ENCODE measurements around the gene RBMS2.
"Not testable (repeated sequence)": the region's sequence is repeated elsewhere in the genome, so short reads cannot be mapped to it uniquely, and the experiment has no call there.

DNA sequence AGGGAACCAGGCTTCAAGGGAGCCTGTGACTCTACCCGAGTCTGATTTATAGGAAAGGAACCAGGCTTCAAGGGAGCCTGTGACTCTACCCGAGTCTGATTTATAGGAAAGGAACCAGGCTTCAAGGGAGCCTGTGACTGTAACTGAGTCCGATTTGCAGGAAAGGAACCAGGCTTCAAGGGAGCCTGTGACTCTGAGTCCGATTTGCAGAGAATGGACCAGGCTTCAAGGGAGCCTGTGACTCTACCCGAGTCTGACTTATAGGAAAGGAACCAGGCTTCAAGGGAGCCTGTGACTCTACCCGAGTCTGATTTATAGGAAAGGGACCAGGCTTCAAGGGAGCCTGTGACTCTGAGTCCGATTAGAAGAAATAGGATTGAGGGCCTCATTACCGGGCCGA is 22.2 kb upstream of the RBMS2 start:
- TF ChIP-seq HOXB13 (CRISPR knock-in tag; IDR thresholded peaks at IDR 0.05; ENCODE audit: low read depth); SMC3 (IDR thresholded peaks at IDR 0.05); CHD2 (IDR thresholded peaks at IDR 0.05; ENCODE audit: low read length, partially characterized antibody); MAFK (IDR thresholded peaks at IDR 0.05; ENCODE audit: partially characterized antibody); CHD4 (IDR thresholded peaks at IDR 0.05; ENCODE audit: borderline replicate concordance); RFX5 (IDR thresholded peaks at IDR 0.05); NFE2L2 (conservative IDR thresholded peaks at IDR 0.05; ENCODE audit: low read length); NR3C1 (IDR thresholded peaks at IDR 0.05): not testable (repeated sequence)
- TF ChIP-seq, protein P1, sequence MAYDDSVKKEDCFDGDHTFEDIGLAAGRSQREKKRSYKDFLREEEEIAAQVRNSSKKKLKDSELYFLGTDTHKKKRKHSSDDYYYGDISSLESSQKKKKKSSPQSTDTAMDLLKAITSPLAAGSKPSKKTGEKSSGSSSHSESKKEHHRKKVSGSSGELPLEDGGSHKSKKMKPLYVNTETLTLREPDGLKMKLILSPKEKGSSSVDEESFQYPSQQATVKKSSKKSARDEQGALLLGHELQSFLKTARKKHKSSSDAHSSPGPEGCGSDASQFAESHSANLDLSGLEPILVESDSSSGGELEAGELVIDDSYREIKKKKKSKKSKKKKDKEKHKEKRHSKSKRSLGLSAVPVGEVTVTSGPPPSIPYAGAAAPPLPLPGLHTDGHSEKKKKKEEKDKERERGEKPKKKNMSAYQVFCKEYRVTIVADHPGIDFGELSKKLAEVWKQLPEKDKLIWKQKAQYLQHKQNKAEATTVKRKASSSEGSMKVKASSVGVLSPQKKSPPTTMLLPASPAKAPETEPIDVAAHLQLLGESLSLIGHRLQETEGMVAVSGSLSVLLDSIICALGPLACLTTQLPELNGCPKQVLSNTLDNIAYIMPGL (CRISPR knock-in tag; IDR thresholded peaks at IDR 0.05; ENCODE audit: borderline replicate concordance): not testable (repeated sequence)
- TF ChIP-seq, protein P2, sequence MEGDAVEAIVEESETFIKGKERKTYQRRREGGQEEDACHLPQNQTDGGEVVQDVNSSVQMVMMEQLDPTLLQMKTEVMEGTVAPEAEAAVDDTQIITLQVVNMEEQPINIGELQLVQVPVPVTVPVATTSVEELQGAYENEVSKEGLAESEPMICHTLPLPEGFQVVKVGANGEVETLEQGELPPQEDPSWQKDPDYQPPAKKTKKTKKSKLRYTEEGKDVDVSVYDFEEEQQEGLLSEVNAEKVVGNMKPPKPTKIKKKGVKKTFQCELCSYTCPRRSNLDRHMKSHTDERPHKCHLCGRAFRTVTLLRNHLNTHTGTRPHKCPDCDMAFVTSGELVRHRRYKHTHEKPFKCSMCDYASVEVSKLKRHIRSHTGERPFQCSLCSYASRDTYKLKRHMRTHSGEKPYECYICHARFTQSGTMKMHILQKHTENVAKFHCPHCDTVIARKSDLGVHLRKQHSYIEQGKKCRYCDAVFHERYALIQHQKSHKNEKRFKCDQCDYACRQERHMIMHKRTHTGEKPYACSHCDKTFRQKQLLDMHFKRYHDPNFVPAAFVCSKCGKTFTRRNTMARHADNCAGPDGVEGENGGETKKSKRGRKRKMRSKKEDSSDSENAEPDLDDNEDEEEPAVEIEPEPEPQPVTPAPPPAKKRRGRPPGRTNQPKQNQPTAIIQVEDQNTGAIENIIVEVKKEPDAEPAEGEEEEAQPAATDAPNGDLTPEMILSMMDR (IDR thresholded peaks at IDR 0.05): not testable (repeated sequence)
- TF ChIP-seq, protein P3, sequence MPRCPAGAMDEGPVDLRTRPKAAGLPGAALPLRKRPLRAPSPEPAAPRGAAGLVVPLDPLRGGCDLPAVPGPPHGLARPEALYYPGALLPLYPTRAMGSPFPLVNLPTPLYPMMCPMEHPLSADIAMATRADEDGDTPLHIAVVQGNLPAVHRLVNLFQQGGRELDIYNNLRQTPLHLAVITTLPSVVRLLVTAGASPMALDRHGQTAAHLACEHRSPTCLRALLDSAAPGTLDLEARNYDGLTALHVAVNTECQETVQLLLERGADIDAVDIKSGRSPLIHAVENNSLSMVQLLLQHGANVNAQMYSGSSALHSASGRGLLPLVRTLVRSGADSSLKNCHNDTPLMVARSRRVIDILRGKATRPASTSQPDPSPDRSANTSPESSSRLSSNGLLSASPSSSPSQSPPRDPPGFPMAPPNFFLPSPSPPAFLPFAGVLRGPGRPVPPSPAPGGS (IDR thresholded peaks at IDR 0.05): not testable (repeated sequence)

Measured in A549 (cell line).